GM12878 (cell line): ENCODE results near the gene MXI1. TPM values are rescaled to one million over a fixed set of nuclear protein-coding genes. Genes with fewer than 3 reads are reported as not detected.

Source experiments
- ATAC-seq: fragments of 200-7000 bp; cut with Tn5 transposase; 3 replicates; pipeline ENCODE4 v1.9.1; 2020; ENCODE audit warnings: mild to moderate bottlenecking, moderate library complexity
- BruUV-seq: library from RNA; stranded (reverse); fragments of 400-500 nt; replicated peaks from 2 replicates; lab custom pipeline; 2021; lab: Mats Ljungman, UMichigan
- CTCF ChIA-PET: fragments of 300-600 bp; sonication (Branson Sonifier 250); formaldehyde crosslinking; extraction: SDS; loops from one replicate; lab custom pipeline; 2021; ENCODE audit warnings: inconsistent platforms; lab: Yijun Ruan, JAX
- POLR2A ChIA-PET: fragments of 350-600 bp; formaldehyde crosslinking; extraction: SDS; loops from one replicate; lab custom pipeline; 2021; ENCODE audit warnings: inconsistent platforms; lab: Charles Lee
- RAD21 ChIA-PET: fragments of 300-600 bp; sonication (Branson Sonifier 250); formaldehyde crosslinking; loops from one replicate; lab custom pipeline; 2023; ENCODE audit warnings: antibody characterized with exemption; ENCODE audit not compliant: unreplicated experiment; lab: Charles Lee
- SMC1A ChIA-PET: fragments of 300-600 bp; sonication (Branson Sonifier 250); formaldehyde crosslinking; loops from one replicate; lab custom pipeline; 2023; ENCODE audit not compliant: unreplicated experiment, uncharacterized antibody; lab: Charles Lee
- DNase-seq: peaks from one replicate; pipeline ENCODE4 v3.0.0-alpha.2; 2011; ENCODE audit warnings: low read depth, low spot score
- FAIRE-seq: peaks from 3 replicates; lab custom pipeline; 2011; peaks lifted over from hg19 to GRCh38; lab: Jason Lieb, UNC
- H2AFZ ChIP-seq: 2 replicates; pipeline ENCODE4 v1.6.0; 2011; ENCODE audit warnings: low read depth, low read length, control low read depth; ENCODE audit not compliant: control insufficient read depth
- H3K27ac ChIP-seq: 2 replicates; pipeline ENCODE4 v1.5.1; 2011; ENCODE audit warnings: control low read depth; ENCODE audit not compliant: control insufficient read depth, insufficient read depth
- H3K27me3 ChIP-seq, 2 experiments: replicated peaks in 1 of 2; 2 replicates each; pipeline versions ENCODE4 v1.6.0 to v1.6.1; 2011; ENCODE audit warnings: low read length in 1 of 2; ENCODE audit not compliant: control insufficient read depth in 2 of 2, insufficient read depth in 2 of 2
- H3K36me3 ChIP-seq, 2 experiments: 2 replicates each; pipeline ENCODE4 v1.5.1; 2011; ENCODE audit warnings: low read length in 1 of 2; ENCODE audit not compliant: control insufficient read depth in 2 of 2, insufficient read depth in 2 of 2
- H3K4me1 ChIP-seq: 2 replicates; pipeline ENCODE4 v1.6.1; 2011; ENCODE audit warnings: mild to moderate bottlenecking, low read length, moderate library complexity, mixed read lengths; ENCODE audit not compliant: control insufficient read depth, insufficient read depth
- H3K4me2 ChIP-seq: 2 replicates; pipeline ENCODE4 v1.6.0; 2011; ENCODE audit warnings: control low read depth; ENCODE audit not compliant: control insufficient read depth, insufficient read depth
- H3K4me3 ChIP-seq: fragments of 200-600 bp; sonication (generic); 2 replicates; pipeline ENCODE4 v1.5.1; 2016
- H3K79me2 ChIP-seq: 2 replicates; pipeline ENCODE4 v1.6.0; 2011; ENCODE audit warnings: low read length; ENCODE audit not compliant: control insufficient read depth, insufficient read depth
- H3K9ac ChIP-seq: 2 replicates; pipeline ENCODE4 v1.8.0; 2011; ENCODE audit warnings: low read length, control low read depth, mixed read lengths; ENCODE audit not compliant: control insufficient read depth, insufficient read depth
- H3K9me3 ChIP-seq: replicated peaks from 3 replicates; pipeline ENCODE4 v1.5.1; 2011; ENCODE audit warnings: mild to moderate bottlenecking, low read length; ENCODE audit not compliant: control insufficient read depth, insufficient read depth
- H4K20me1 ChIP-seq: 2 replicates; pipeline ENCODE4 v1.6.0; 2011; ENCODE audit not compliant: control insufficient read depth, insufficient read depth
- BMI1 ChIP-seq: fragments of 450-650 bp; IDR thresholded peaks from 2 replicates; pipeline ENCODE4 v1.6.1; 2016; ENCODE audit warnings: mild to moderate bottlenecking, moderate library complexity, borderline replicate concordance
- CBX3 ChIP-seq: fragments of 200-600 bp; sonication (generic); IDR thresholded peaks from 2 replicates; pipeline ENCODE4 v1.6.1; 2016; ENCODE audit warnings: low read depth, borderline replicate concordance
- ETV6 ChIP-seq, 2 experiments: fragments of 450-650 bp in 1 of 2; IDR thresholded peaks in 1 of 2; conservative IDR thresholded peaks in 1 of 2; 2 replicates each; pipeline ENCODE4 v1.6.1; 2014; ENCODE audit warnings: antibody characterized with exemption in 1 of 2, borderline replicate concordance in 1 of 2, low read depth in 1 of 2, mild to moderate bottlenecking in 1 of 2, moderate library complexity in 1 of 2
- GABPA ChIP-seq: IDR thresholded peaks from 2 replicates; pipeline ENCODE4 v1.6.1; 2014; ENCODE audit warnings: antibody characterized with exemption, low read depth, mild to moderate bottlenecking, inconsistent platforms
- JUND ChIP-seq: IDR thresholded peaks from 2 replicates; pipeline ENCODE4 v1.6.1; 2012; ENCODE audit warnings: low read depth, mild to moderate bottlenecking, low read length, improper control_type of control experiment, moderate library complexity
- KAT2A ChIP-seq: conservative IDR thresholded peaks from 2 replicates; pipeline ENCODE4 v1.6.1; 2011; ENCODE audit warnings: low read depth, low read length; ENCODE audit not compliant: control insufficient read depth
- MEF2B ChIP-seq: fragments of 450-650 bp; IDR thresholded peaks from 2 replicates; pipeline ENCODE4 v1.6.1; 2018; ENCODE audit warnings: mild to moderate bottlenecking, moderate library complexity; ENCODE audit not compliant: partially characterized antibody, poor library complexity, severe bottlenecking
- NBN ChIP-seq: fragments of 450-650 bp; IDR thresholded peaks from 2 replicates; pipeline ENCODE4 v1.6.1; 2016
- POLR2A ChIP-seq: IDR thresholded peaks from 2 replicates; pipeline ENCODE4 v1.6.1; 2011; ENCODE audit warnings: low read depth, mild to moderate bottlenecking, low read length
- RBBP5 ChIP-seq: fragments of 200-600 bp; sonication (generic); conservative IDR thresholded peaks from 2 replicates; pipeline ENCODE4 v1.6.1; 2016
- SMARCA5 ChIP-seq: fragments of 450-650 bp; IDR thresholded peaks from 2 replicates; pipeline ENCODE4 v1.6.1; 2017; ENCODE audit warnings: mild to moderate bottlenecking
- SUZ12 ChIP-seq: fragments of 200-600 bp; sonication (generic); IDR thresholded peaks from one replicate; pipeline ENCODE4 v1.6.1; 2018; ENCODE audit warnings: antibody characterized with exemption, mild to moderate bottlenecking; ENCODE audit not compliant: unreplicated experiment
- TCF7 ChIP-seq: IDR thresholded peaks from 2 replicates; pipeline ENCODE4 v1.6.1; 2014; ENCODE audit warnings: antibody characterized with exemption, borderline replicate concordance
- YY1 ChIP-seq: IDR thresholded peaks from 2 replicates; pipeline ENCODE4 v1.6.1; 2011; ENCODE audit warnings: low read depth, mild to moderate bottlenecking, low read length
- ZNF622 ChIP-seq: fragments of 450-650 bp; IDR thresholded peaks from 2 replicates; pipeline ENCODE4 v1.6.1; 2017; ENCODE audit warnings: mild to moderate bottlenecking, inconsistent platforms
- in situ Hi-C: fragments of 300-500 bp; cut with MboI; formaldehyde crosslinking; loops from 9 replicates; pipeline ENCODE4 v1.14.3; 2018; ENCODE audit warnings: mixed read lengths
- intact Hi-C: fragments of 100-400 bp; cut with micrococcal nuclease; formaldehyde crosslinking; loops from one replicate; pipeline ENCODE4 v1.14.2; 2022; ENCODE audit not compliant: unreplicated experiment
- polyA plus RNA-seq, 11 experiments: library from polyadenylated mRNA; depleted of rRNA in 4 of 11; unstranded in 6 of 11; stranded (reverse) in 5 of 11; fragments of >200 nt; fragmentation: Nextera tagmentation in 4 of 11; fragmentation: Illumina TruSeq in 1 of 11; extraction: Ambion mirVana in 4 of 11; extraction: Trizol in 1 of 11; gene quantifications; 1 replicate in 1 of 11; 2 replicates in 10 of 11; pipeline versions ENCODE4 v1.2.1 to v1.2.3, GENCODE V29; 2011 to 2016; ENCODE audit warnings: inconsistent platforms in 2 of 11, missing spikeins in 2 of 11, low read depth in 1 of 11
- total RNA-seq, 4 experiments: library from RNA; depleted of rRNA in 3 of 4; stranded (reverse); fragments of >200 nt in 3 of 4; fragmentation: Illumina TruSeq in 1 of 4; extraction: Trizol in 1 of 4; gene quantifications; 2 replicates each; pipeline versions ENCODE4 v1.2.1 to v1.2.3, GENCODE V29; 2013 to 2021
- TF ChIP-seq, protein P1 (sequence below): IDR thresholded peaks from 2 replicates; pipeline ENCODE4 v1.6.1; 2011; ENCODE audit warnings: borderline replicate concordance, low read depth, mild to moderate bottlenecking, moderate library complexity, low read length; ENCODE audit not compliant: insufficient read depth, poor library complexity, severe bottlenecking
- TF ChIP-seq, protein P2 (sequence below): fragments of 450-650 bp; IDR thresholded peaks from 2 replicates; pipeline ENCODE4 v1.6.1; 2017; ENCODE audit warnings: mild to moderate bottlenecking, moderate library complexity
- TF ChIP-seq, protein P3 (sequence below): fragments of 450-650 bp; IDR thresholded peaks from 2 replicates; pipeline ENCODE4 v1.6.1; 2018; ENCODE audit warnings: mild to moderate bottlenecking, low read depth, moderate library complexity; ENCODE audit not compliant: partially characterized antibody

MXI1 gene
- total and polyA plus RNA-seq, 10 of the 15 experiments (the other 5 are each of a cell fraction or from before 2014, with no cell fraction given) = 0.23 to 8.0 (median 0.41) TPM

DNA sequence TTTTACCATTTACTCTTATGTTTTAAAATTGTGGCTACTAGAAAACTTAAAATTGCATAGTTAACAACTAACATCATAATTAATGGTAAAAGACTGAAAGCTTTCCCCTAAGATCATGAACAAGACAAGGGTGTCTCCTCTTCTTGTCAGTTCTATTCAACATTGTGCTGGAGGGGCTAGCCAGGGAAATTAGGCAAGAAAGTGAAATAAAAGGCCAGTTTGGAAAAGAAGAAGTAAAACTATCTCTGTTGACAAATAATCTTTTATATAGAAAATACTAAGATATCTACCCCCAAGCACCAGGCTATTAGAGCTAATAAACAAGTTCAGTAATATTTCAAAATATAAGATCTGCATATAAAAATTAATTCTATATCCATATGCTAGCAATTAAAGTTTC is 46.9 kb upstream of the MXI1 start:
- no peak for DNase-seq
- TF ChIP-seq CBX3 (no peak), ZNF622 (no peak), MEF2B (no peak), NBN (no peak), POLR2A (no peak), TCF7 (no peak), RBBP5 (no peak), KAT2A (no peak), JUND (no peak), SUZ12 (no peak), ETV6 (conservative IDR thresholded peaks at IDR 0.05 in 1 of 2, IDR thresholded peaks at IDR 0.05 in 1 of 2; ENCODE audit: borderline replicate concordance in 1 of 2, low read depth in 1 of 2) (no peak), GABPA (no peak), SMARCA5 (no peak), BMI1 (no peak), YY1 (no peak)
- TF ChIP-seq, protein P1, sequence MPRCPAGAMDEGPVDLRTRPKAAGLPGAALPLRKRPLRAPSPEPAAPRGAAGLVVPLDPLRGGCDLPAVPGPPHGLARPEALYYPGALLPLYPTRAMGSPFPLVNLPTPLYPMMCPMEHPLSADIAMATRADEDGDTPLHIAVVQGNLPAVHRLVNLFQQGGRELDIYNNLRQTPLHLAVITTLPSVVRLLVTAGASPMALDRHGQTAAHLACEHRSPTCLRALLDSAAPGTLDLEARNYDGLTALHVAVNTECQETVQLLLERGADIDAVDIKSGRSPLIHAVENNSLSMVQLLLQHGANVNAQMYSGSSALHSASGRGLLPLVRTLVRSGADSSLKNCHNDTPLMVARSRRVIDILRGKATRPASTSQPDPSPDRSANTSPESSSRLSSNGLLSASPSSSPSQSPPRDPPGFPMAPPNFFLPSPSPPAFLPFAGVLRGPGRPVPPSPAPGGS = no peak
- TF ChIP-seq, protein P2, sequence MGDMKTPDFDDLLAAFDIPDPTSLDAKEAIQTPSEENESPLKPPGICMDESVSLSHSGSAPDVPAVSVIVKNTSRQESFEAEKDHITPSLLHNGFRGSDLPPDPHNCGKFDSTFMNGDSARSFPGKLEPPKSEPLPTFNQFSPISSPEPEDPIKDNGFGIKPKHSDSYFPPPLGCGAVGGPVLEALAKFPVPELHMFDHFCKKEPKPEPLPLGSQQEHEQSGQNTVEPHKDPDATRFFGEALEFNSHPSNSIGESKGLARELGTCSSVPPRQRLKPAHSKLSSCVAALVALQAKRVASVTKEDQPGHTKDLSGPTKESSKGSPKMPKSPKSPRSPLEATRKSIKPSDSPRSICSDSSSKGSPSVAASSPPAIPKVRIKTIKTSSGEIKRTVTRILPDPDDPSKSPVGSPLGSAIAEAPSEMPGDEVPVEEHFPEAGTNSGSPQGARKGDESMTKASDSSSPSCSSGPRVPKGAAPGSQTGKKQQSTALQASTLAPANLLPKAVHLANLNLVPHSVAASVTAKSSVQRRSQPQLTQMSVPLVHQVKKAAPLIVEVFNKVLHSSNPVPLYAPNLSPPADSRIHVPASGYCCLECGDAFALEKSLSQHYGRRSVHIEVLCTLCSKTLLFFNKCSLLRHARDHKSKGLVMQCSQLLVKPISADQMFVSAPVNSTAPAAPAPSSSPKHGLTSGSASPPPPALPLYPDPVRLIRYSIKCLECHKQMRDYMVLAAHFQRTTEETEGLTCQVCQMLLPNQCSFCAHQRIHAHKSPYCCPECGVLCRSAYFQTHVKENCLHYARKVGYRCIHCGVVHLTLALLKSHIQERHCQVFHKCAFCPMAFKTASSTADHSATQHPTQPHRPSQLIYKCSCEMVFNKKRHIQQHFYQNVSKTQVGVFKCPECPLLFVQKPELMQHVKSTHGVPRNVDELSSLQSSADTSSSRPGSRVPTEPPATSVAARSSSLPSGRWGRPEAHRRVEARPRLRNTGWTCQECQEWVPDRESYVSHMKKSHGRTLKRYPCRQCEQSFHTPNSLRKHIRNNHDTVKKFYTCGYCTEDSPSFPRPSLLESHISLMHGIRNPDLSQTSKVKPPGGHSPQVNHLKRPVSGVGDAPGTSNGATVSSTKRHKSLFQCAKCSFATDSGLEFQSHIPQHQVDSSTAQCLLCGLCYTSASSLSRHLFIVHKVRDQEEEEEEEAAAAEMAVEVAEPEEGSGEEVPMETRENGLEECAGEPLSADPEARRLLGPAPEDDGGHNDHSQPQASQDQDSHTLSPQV = no peak
- TF ChIP-seq, protein P3, sequence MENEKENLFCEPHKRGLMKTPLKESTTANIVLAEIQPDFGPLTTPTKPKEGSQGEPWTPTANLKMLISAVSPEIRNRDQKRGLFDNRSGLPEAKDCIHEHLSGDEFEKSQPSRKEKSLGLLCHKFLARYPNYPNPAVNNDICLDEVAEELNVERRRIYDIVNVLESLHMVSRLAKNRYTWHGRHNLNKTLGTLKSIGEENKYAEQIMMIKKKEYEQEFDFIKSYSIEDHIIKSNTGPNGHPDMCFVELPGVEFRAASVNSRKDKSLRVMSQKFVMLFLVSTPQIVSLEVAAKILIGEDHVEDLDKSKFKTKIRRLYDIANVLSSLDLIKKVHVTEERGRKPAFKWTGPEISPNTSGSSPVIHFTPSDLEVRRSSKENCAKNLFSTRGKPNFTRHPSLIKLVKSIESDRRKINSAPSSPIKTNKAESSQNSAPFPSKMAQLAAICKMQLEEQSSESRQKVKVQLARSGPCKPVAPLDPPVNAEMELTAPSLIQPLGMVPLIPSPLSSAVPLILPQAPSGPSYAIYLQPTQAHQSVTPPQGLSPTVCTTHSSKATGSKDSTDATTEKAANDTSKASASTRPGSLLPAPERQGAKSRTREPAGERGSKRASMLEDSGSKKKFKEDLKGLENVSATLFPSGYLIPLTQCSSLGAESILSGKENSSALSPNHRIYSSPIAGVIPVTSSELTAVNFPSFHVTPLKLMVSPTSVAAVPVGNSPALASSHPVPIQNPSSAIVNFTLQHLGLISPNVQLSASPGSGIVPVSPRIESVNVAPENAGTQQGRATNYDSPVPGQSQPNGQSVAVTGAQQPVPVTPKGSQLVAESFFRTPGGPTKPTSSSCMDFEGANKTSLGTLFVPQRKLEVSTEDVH = no peak
- TF ChIP-seq, all 136 proteins: peak for 0
- peaks cover 0 to 5% of the 10 kb centered on the region in 2 experiments; a peak in 2 of 4 replicates for H3K27me3 ChIP-seq
- ChIA-PET CTCF (interaction anchor here (0.6 to 0.9 kb wide), 2 partner anchors 23 to 491 kb away, joined by 3 read pairs; no protein-coding TSS in a partner anchor), POLR2A (no interaction called here), RAD21 (no interaction called here), SMC1A (interaction anchor here (0.6 to 0.8 kb wide), 2 partner anchors 52 to 118 kb away, joined by 3 read pairs; no protein-coding TSS in a partner anchor)
- no peak for FAIRE-seq
- H3K9me3 ChIP-seq = no peaks in the 10 kb centered on the region
- H3K27ac ChIP-seq = no peak overlapping the region
- H4K20me1 ChIP-seq = no peaks in the 10 kb centered on the region
- no peak overlapping the region for H3K9ac ChIP-seq
- no peak overlapping the region for H3K4me2 ChIP-seq
- BruUV-seq = no TSS peak
- no peak overlapping the region for H2AFZ ChIP-seq
- no peaks in the 10 kb centered on the region for H3K79me2 ChIP-seq
- no peaks in the 10 kb centered on the region for H3K36me3 ChIP-seq
- H3K4me3 ChIP-seq = no peak overlapping the region
- in situ Hi-C loops (no loop called here), intact Hi-C loops (no loop called here)
- no peak for ATAC-seq
- peaks cover 10% of the 10 kb centered on the region for H3K4me1 ChIP-seq
